Tibial nerve (tissue), 4 donors: ENCODE data around the gene DPF1. TPM values are rescaled to one million over a fixed set of nuclear protein-coding genes. Genes with fewer than 3 reads are reported as not detected.

Source experiments
- DNase-seq, 2 donors: peaks; one replicate each; pipeline ENCODE4 v3.0.0-alpha.2; 2019; ENCODE audit warnings: low spot score in 2 of 2
- H3K27ac ChIP-seq, 4 donors: fragments of 200-600 bp; sonication (generic) in 3 of 4; one replicate each; pipeline ENCODE4 v1.5.1; 2017 to 2019; ENCODE audit warnings: mild to moderate bottlenecking in 1 of 4
- H3K27me3 ChIP-seq, 2 donors: fragments of 200-600 bp; sonication (generic) in 1 of 2; one replicate each; pipeline versions ENCODE4 v1.5.1 to v1.6.0; 2017 to 2019
- H3K36me3 ChIP-seq, 3 donors: fragments of 200-600 bp; sonication (generic); one replicate each; pipeline ENCODE4 v1.5.1; 2018 to 2019
- H3K4me1 ChIP-seq, 4 donors: fragments of 200-600 bp; sonication (generic) in 3 of 4; one replicate each; pipeline ENCODE4 v1.5.1; 2017 to 2019
- H3K4me3 ChIP-seq, 4 donors: fragments of 200-600 bp; sonication (generic) in 3 of 4; one replicate each; pipeline ENCODE4 v1.5.1; 2017 to 2019; ENCODE audit warnings: mild to moderate bottlenecking in 1 of 4, moderate library complexity in 1 of 4
- H3K9me3 ChIP-seq, 4 donors: fragments of 200-600 bp; sonication (generic) in 3 of 4; one replicate each; pipeline ENCODE4 v1.5.1; 2017 to 2019
- CTCF ChIP-seq, 5 experiments: fragments of 200-600 bp in 3 of 5; fragments of 450-650 bp in 2 of 5; sonication (generic) in 3 of 5; IDR thresholded peaks; one replicate each; pipeline ENCODE4 v1.5.1; 2016 to 2019; ENCODE audit warnings: antibody characterized with exemption in 5 of 5, mild to moderate bottlenecking in 3 of 5, moderate library complexity in 2 of 5
- EP300 ChIP-seq, 2 donors: sonication (generic); formaldehyde crosslinking; IDR thresholded peaks; one replicate each; pipeline ENCODE4 v1.6.1; 2017; ENCODE audit warnings: antibody characterized with exemption in 2 of 2, mild to moderate bottlenecking in 1 of 2
- POLR2A ChIP-seq, 2 donors: fragments of 450-650 bp; IDR thresholded peaks; one replicate each; pipeline ENCODE4 v1.6.1; 2017; ENCODE audit warnings: antibody characterized with exemption in 2 of 2, mild to moderate bottlenecking in 2 of 2, moderate library complexity in 2 of 2
- WGBS, 2 donors: methylation state at CpG; one replicate each; pipeline ENCODE4 v1.1.5; 2018; 5-methylcytosine and 5-hydroxymethylcytosine counted together
- total RNA-seq, 4 donors: library from RNA; depleted of rRNA; stranded (reverse); fragments of >200 nt; gene quantifications; one replicate each; pipeline ENCODE4 v1.1.0, GENCODE V29; 2016

Gene DPF1
- total RNA-seq, 4 donors from 2014 or later: not detected

- H3K27me3 ChIP-seq: peaks cover 0 to 75% of the 10 kb centered on the region in 2 donors
- peak overlapping the region in 1 of 4 donors; percentile 87 for H3K27ac ChIP-seq
- TF ChIP-seq POLR2A (IDR thresholded peaks at IDR 0.05) (no peak), CTCF (IDR thresholded peaks at IDR 0.05) (no peak), EP300 (IDR thresholded peaks at IDR 0.05) (no peak)
- no peaks in the 10 kb centered on the region for H3K9me3 ChIP-seq
- DNase-seq: no peak
- H3K36me3 ChIP-seq: peaks cover 0 to 15% (median 0%) of the 10 kb centered on the region in 3 donors
- peak overlapping the region in 1 of 4 donors; percentile 42 for H3K4me3 ChIP-seq
- H3K4me1 ChIP-seq: peaks cover 0 to 34% (median 25%) of the 10 kb centered on the region in 4 donors
- WGBS, 2 donors: 4% methylated on average over 11 to 27 of the region's 27 CpGs
Observed at GRCh38 chr19:38211151-38211591, 12.9 kb downstream of the DPF1 start.

- H3K36me3 ChIP-seq: peaks cover 0 to 22% (median 0%) of the 10 kb centered on the region in 3 donors
- peak overlapping the region in 1 of 4 donors; percentile 42 for H3K4me3 ChIP-seq
- H3K4me1 ChIP-seq: peaks cover 0 to 34% (median 25%) of the 10 kb centered on the region in 4 donors
- TF ChIP-seq EP300 (IDR thresholded peaks at IDR 0.05): peak in 1 of 2 donors; percentile 7
- TF ChIP-seq CTCF (IDR thresholded peaks at IDR 0.05): no peak
- TF ChIP-seq POLR2A (IDR thresholded peaks at IDR 0.05): peak in 1 of 2 donors; percentile 39
- H3K27me3 ChIP-seq: peaks cover 0 to 69% of the 10 kb centered on the region in 2 donors
- WGBS, 2 donors: 0 to 3% methylated on average over 23 to 24 of the region's 24 CpGs
- peak in 1 of 2 donors; percentile 19 for DNase-seq
- no peaks in the 10 kb centered on the region for H3K9me3 ChIP-seq
- H3K27ac ChIP-seq: peak overlapping the region; percentile 18 to 87 (median 49)
Observed at GRCh38 chr19:38210458-38210987, 13.5 kb downstream of the DPF1 start.

- peak overlapping the region; percentile 18 to 87 (median 49) for H3K27ac ChIP-seq
- peak; percentile 66 to 68 for DNase-seq
- H3K27me3 ChIP-seq: peaks cover 0 to 65% of the 10 kb centered on the region in 2 donors
- peak overlapping the region in 2 of 4 donors; percentile 18 to 42 for H3K4me3 ChIP-seq
- H3K36me3 ChIP-seq: peaks cover 0 to 26% (median 0%) of the 10 kb centered on the region in 3 donors
- TF ChIP-seq POLR2A (IDR thresholded peaks at IDR 0.05) (peak in 1 of 2 donors; percentile 65), EP300 (IDR thresholded peaks at IDR 0.05) (peak; percentile 52 to 80), CTCF (IDR thresholded peaks at IDR 0.05) (no peak)
- 3 to 4% methylated on average over 30 of the region's 30 CpGs for WGBS, 2 donors
- no peaks in the 10 kb centered on the region for H3K9me3 ChIP-seq
- peaks cover 0 to 34% (median 25%) of the 10 kb centered on the region in 4 donors for H3K4me1 ChIP-seq
Observed at GRCh38 chr19:38209671-38210457, 14.2 kb downstream of the DPF1 start.

- H3K4me1 ChIP-seq: peaks cover 0 to 34% (median 25%) of the 10 kb centered on the region in 4 donors
- TF ChIP-seq EP300 (IDR thresholded peaks at IDR 0.05) (no peak), POLR2A (IDR thresholded peaks at IDR 0.05) (no peak), CTCF (IDR thresholded peaks at IDR 0.05) (no peak)
- peaks cover 0 to 33% (median 0%) of the 10 kb centered on the region in 3 donors for H3K36me3 ChIP-seq
- peak overlapping the region in 1 of 4 donors; percentile 42 for H3K4me3 ChIP-seq
- H3K9me3 ChIP-seq: no peaks in the 10 kb centered on the region
- peaks cover 0 to 60% of the 10 kb centered on the region in 2 donors for H3K27me3 ChIP-seq
- WGBS, 2 donors: 16 to 20% methylated on average over 5 of the region's 5 CpGs
- no peak for DNase-seq
- peak overlapping the region in 2 of 4 donors; percentile 73 to 87 for H3K27ac ChIP-seq
Observed at GRCh38 chr19:38209152-38209551, 14.9 kb downstream of the DPF1 start.
